Naive B cell (primary cell): ENCODE data around the gene KLKB1. TPM values are rescaled to one million over a fixed set of nuclear protein-coding genes. Genes with fewer than 3 reads are reported as not detected.

ENCODE experiments used
- ATAC-seq, 2 donors: fragments of 150-1000 bp; cut with Tn5 transposase; 2 replicates each; pipeline ENCODE4 v1.10.0; 2021; ENCODE audit warnings: low read depth in 2 of 2, mild to moderate bottlenecking in 2 of 2, moderate library complexity in 2 of 2
- DNase-seq: peaks from one replicate; pipeline ENCODE4 v3.0.0; 2022
- H3K27ac Mint-ChIP-seq, 6 donors: one replicate each; pipeline ENCODE4 v1.8.0; 2020 to 2022; ENCODE audit warnings: mild to moderate bottlenecking in 6 of 6, mixed read lengths in 6 of 6, moderate library complexity in 5 of 6, inconsistent platforms in 2 of 6
- H3K27me3 Mint-ChIP-seq, 3 donors: one replicate each; pipeline ENCODE4 v1.8.0; 2021 to 2022; ENCODE audit warnings: mixed read lengths in 3 of 3, mild to moderate bottlenecking in 1 of 3
- H3K36me3 Mint-ChIP-seq, 2 donors: one replicate each; pipeline ENCODE4 v1.8.0; 2020 to 2022; ENCODE audit warnings: mixed read lengths in 2 of 2, inconsistent platforms in 1 of 2, mild to moderate bottlenecking in 1 of 2
- H3K4me1 Mint-ChIP-seq, 3 donors: one replicate each; pipeline ENCODE4 v1.8.0; 2020 to 2022; ENCODE audit warnings: mixed read lengths in 3 of 3, inconsistent platforms in 1 of 3, mild to moderate bottlenecking in 1 of 3, moderate library complexity in 1 of 3
- H3K4me3 Mint-ChIP-seq, 8 donors: one replicate each; pipeline ENCODE4 v1.8.0; 2020 to 2022; ENCODE audit warnings: mild to moderate bottlenecking in 8 of 8, mixed read lengths in 8 of 8, moderate library complexity in 8 of 8, inconsistent platforms in 2 of 8
- H3K9me3 Mint-ChIP-seq, 7 donors: one replicate each; pipeline ENCODE4 v1.8.0; 2020 to 2022; ENCODE audit warnings: mixed read lengths in 7 of 7, mild to moderate bottlenecking in 5 of 7, inconsistent platforms in 2 of 7, moderate library complexity in 1 of 7
- polyA plus RNA-seq, 6 donors: library from polyadenylated mRNA; unstranded; fragments of 300-500 nt; fragmentation: Illumina TruSeq; gene quantifications; one replicate each; pipeline ENCODE4 v1.2.3, GENCODE V29; 2021; ENCODE audit warnings: low read depth in 6 of 6

Gene KLKB1
- polyA plus RNA-seq, 6 donors from 2014 or later: 1.00 TPM; not detected in 5

DNA sequence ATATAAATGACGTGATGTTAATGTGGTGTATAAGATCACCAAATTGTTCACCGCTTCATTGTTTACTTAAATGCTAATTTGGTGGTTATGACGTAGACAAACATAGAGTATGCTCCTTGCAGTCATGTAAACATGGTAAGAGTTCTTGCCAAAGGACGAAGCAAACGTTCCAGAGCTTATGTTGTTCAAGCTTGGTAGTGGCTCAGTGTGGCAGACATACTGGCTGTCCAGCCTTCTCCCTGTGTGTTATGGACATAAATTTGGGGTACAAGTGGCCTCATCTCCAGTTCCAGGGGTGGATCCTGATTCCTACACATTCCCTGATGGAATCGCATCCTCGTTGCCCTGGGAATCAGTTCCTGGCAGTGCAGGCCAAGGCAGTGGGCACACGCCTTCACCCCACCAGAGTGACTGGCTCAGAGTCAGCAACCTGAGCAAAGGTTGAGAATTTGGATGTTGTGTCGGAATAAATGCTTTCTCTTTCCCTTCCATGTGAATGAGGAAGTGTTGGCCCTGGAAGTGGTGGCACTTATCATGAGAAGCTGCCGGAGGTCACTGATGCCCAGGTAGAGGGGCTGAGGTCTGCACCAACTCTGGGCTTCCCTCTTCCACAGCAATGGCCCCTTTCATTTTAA is 64.1 kb downstream of the KLKB1 start:
- peaks cover 5 to 10% (median 8%) of the 10 kb centered on the region in 3 donors for H3K27me3 Mint-ChIP-seq
- no peak for ATAC-seq

DNA sequence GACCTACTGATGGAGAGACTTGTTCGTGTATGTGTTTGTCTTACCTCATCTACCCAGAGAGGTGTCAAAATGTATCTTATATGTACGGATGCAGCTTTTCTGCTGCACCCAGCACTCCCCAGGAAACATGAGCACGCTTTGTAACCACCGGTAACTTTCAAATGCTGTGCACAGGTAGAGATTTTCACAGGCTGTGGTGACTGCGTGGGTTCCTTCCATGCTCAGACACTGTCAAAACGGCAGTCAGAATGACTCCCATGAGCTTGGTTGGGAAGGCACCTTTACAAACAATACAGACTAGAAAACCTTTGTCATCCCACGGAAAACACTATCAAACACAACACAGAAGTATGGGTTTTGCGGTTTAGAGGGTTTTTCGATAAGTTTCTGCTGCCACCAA is 66.9 kb downstream of the KLKB1 start:
- peaks cover 3 to 7% (median 6%) of the 10 kb centered on the region in 3 donors for H3K4me1 Mint-ChIP-seq
- H3K27ac Mint-ChIP-seq: peak overlapping the region in 1 of 6 donors; percentile 44
- DNase-seq: no peak
- no peaks in the 10 kb centered on the region for H3K36me3 Mint-ChIP-seq
- peaks cover 0 to 5% (median 0%) of the 10 kb centered on the region in 7 donors for H3K9me3 Mint-ChIP-seq
- no peak overlapping the region for H3K4me3 Mint-ChIP-seq
- no peak for ATAC-seq
- H3K27me3 Mint-ChIP-seq: peaks cover 22 to 27% (median 24%) of the 10 kb centered on the region in 3 donors

More for the DNA sequence above, 64.1 kb downstream of the KLKB1 start:
- H3K36me3 Mint-ChIP-seq: no peaks in the 10 kb centered on the region
- H3K4me1 Mint-ChIP-seq: no peaks in the 10 kb centered on the region
- peaks cover 0 to 2% (median 0%) of the 10 kb centered on the region in 7 donors for H3K9me3 Mint-ChIP-seq
- H3K4me3 Mint-ChIP-seq: no peak overlapping the region
- DNase-seq: no peak
- peak overlapping the region in 1 of 6 donors; percentile 19 for H3K27ac Mint-ChIP-seq

DNA sequence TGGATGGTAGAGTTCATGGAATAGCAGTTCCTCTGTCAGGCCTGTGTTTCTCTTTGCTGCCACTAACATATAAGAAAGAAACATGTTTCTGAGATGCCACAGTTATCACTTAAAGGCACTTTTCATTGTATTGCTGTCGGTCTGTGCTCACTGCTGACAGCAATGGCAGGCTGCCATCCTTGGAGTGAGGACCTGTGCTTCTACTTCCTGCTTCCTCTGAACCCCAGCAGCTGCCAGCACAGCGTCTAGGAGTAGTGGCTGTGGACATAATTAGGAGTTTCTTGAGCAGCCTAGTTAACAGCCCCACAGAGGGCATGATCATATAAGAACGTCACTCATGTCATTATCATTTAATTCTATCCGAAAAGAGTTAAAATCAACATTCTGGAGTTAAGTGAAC is 69.2 kb downstream of the KLKB1 start:
- no peak overlapping the region for H3K4me3 Mint-ChIP-seq
- ATAC-seq (no peak), DNase-seq (no peak)
- peaks cover 33 to 38% (median 36%) of the 10 kb centered on the region in 3 donors for H3K27me3 Mint-ChIP-seq
- no peaks in the 10 kb centered on the region for H3K36me3 Mint-ChIP-seq
- H3K4me1 Mint-ChIP-seq: peaks cover 3 to 7% (median 6%) of the 10 kb centered on the region in 3 donors
- no peak overlapping the region for H3K27ac Mint-ChIP-seq
- H3K9me3 Mint-ChIP-seq: peaks cover 0 to 5% (median 0%) of the 10 kb centered on the region in 7 donors

DNA sequence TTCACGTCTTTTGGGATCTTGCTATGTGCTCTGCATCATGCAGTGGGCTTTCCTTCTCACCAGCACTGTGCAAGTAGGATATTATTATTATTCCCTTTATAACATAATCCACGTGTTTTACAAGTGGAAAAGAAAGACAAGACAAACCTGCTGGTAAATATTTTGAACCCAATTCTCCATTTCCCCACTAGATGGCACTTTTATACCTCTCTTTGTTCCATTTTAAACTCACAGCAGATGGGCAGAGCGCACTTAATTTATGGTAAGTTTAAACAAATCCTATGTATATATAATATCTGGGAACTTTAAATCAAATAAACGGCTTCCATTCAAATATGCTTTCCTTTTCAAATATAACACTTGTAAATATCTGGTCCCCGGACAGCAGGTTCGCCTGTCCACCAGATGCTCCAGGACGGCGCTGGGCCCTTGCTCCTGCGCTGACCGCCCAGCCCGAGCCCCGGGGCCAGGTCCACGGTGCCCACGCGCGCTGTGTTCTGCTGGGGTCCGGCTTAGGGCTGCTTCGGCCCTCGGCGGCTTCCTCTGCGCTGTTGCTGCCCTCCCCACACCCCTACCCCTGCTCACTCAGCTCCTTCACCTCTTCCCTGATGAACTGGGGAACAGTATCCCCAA is 69.8 kb downstream of the KLKB1 start:
- no peak for ATAC-seq
- peaks cover 0 to 5% (median 0%) of the 10 kb centered on the region in 7 donors for H3K9me3 Mint-ChIP-seq
- H3K36me3 Mint-ChIP-seq: no peaks in the 10 kb centered on the region
- peaks cover 33 to 38% (median 36%) of the 10 kb centered on the region in 3 donors for H3K27me3 Mint-ChIP-seq
- no peak for DNase-seq
- peaks cover 3 to 7% (median 6%) of the 10 kb centered on the region in 3 donors for H3K4me1 Mint-ChIP-seq
- no peak overlapping the region for H3K4me3 Mint-ChIP-seq
- no peak overlapping the region for H3K27ac Mint-ChIP-seq

DNA sequence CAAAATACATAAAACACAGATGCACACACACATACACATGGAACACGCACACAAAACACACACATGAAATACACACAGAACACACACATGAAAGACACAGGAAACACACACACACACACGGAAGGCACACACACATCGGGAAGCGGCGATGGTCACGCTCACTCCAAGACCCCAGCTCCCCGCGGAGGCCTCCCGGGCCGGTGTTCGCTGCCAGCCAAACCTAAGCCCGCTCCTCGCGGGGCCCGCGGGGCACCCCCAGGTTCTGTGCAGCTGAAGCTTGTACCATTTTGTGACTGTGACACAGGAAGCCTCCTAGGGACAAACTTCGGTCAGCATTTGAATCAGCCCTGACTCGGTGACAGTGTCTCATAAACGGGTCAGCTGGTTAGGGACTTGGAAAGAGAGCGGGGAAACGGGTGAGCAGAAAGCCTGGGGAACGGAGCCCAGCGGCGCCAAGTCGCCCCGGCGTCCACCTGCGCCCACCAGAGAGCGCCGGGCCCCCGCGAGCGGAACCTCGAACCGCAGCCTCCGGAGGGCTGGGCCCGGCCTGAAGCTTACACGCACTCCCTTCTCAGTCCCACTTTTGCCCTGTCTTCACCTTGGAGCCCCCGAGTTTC is 70.8 kb downstream of the KLKB1 start:
- peaks cover 3 to 7% (median 6%) of the 10 kb centered on the region in 3 donors for H3K4me1 Mint-ChIP-seq
- H3K4me3 Mint-ChIP-seq: no peak overlapping the region
- DNase-seq: no peak
- ATAC-seq: no peak
- no peak overlapping the region for H3K27ac Mint-ChIP-seq
- peaks cover 36 to 38% (median 38%) of the 10 kb centered on the region in 3 donors for H3K27me3 Mint-ChIP-seq
- no peaks in the 10 kb centered on the region for H3K36me3 Mint-ChIP-seq
- H3K9me3 Mint-ChIP-seq: peaks cover 0 to 5% (median 0%) of the 10 kb centered on the region in 7 donors

DNA sequence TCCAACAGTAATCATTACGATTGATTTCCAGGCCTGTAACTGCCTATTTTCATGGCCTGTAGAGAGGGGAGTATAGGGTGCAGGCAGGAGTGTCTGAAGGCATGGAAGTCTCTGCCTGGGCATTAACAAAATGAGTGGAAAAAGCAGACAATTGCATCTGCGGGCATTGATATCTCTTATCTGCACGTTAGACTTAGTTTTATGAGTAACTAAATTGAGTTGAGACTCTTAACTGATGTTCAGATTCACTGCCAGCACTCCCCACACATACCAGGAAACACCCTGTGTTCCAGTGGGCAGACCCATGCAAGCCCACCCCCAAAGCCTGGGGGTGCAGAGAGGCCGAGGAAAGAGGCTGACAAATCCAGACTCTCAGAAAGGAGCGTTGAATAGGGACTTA is 72.0 kb downstream of the KLKB1 start:
- no peaks in the 10 kb centered on the region for H3K36me3 Mint-ChIP-seq
- H3K27me3 Mint-ChIP-seq: peaks cover 31 to 40% (median 32%) of the 10 kb centered on the region in 3 donors
- H3K4me3 Mint-ChIP-seq: no peak overlapping the region
- H3K27ac Mint-ChIP-seq: no peak overlapping the region
- H3K4me1 Mint-ChIP-seq: peaks cover 3 to 7% (median 6%) of the 10 kb centered on the region in 3 donors
- DNase-seq: no peak
- no peak for ATAC-seq
- H3K9me3 Mint-ChIP-seq: peaks cover 0 to 5% (median 0%) of the 10 kb centered on the region in 7 donors

DNA sequence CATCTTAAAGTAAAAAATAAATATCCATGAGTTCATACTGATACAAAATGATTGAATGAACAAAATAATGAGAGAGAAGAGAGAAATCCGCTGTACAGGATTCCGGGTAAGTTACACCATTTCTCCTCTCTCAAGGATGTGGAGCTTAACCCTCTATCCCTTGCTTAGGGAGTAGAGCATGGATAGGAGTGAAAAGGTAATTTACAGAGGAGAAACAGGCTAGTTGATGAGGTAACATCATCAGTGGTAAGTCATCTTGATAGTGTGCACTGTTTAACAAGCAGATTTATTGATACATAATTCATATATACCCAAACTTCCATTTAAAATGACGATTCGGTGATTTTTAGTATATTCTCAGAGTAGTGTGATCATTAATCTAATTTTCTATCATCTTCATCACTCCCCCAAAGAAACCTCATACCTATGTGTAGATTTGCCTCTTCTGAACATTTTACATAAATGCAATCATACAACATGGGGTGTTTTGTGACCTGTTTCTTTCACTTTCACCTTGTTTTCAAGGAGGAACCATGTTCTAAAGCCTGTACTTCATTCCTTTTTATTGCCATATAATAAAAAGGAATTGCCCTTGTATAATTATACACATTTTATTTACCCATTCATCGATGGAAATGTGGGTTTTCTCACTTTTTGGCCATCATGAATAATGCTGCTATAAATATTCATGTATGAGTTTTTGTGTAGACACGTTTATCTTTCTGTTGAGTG is 73.5 kb downstream of the KLKB1 start:
- peaks cover 38 to 52% (median 40%) of the 10 kb centered on the region in 3 donors for H3K27me3 Mint-ChIP-seq
- H3K9me3 Mint-ChIP-seq: peaks cover 0 to 5% (median 0%) of the 10 kb centered on the region in 7 donors

DNA sequence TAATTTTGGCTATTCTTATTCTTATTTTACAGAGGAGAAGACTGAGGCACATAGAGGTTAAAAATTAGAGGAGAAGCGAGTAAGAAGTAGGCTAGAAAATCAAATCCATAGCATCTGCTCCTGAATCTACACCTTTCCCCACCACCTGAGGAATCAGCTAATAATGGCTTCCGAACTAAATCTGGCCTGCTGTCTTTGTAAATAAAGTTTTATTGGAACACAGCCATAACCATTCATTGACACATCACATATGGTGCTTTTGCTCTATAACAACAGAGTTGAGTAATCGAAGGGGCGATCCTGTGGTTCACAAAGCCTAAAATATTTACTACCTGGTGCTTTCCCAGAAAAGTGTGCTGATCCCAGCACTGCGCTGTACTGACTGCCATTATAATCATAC is 76.9 kb downstream of the KLKB1 start:
- no peaks in the 10 kb centered on the region for H3K36me3 Mint-ChIP-seq
- H3K27me3 Mint-ChIP-seq: peaks cover 28 to 34% (median 33%) of the 10 kb centered on the region in 3 donors
- no peaks in the 10 kb centered on the region for H3K4me1 Mint-ChIP-seq
- DNase-seq (no peak), ATAC-seq (no peak)
- H3K27ac Mint-ChIP-seq: no peak overlapping the region
- peaks cover 0 to 2% (median 0%) of the 10 kb centered on the region in 7 donors for H3K9me3 Mint-ChIP-seq
- no peak overlapping the region for H3K4me3 Mint-ChIP-seq

More for the DNA sequence above, 73.5 kb downstream of the KLKB1 start:
- no peak overlapping the region for H3K4me3 Mint-ChIP-seq
- no peak for ATAC-seq
- H3K36me3 Mint-ChIP-seq: no peaks in the 10 kb centered on the region
- H3K4me1 Mint-ChIP-seq: peaks cover 3 to 7% (median 6%) of the 10 kb centered on the region in 3 donors
- no peak overlapping the region for H3K27ac Mint-ChIP-seq
- DNase-seq: no peak

DNA sequence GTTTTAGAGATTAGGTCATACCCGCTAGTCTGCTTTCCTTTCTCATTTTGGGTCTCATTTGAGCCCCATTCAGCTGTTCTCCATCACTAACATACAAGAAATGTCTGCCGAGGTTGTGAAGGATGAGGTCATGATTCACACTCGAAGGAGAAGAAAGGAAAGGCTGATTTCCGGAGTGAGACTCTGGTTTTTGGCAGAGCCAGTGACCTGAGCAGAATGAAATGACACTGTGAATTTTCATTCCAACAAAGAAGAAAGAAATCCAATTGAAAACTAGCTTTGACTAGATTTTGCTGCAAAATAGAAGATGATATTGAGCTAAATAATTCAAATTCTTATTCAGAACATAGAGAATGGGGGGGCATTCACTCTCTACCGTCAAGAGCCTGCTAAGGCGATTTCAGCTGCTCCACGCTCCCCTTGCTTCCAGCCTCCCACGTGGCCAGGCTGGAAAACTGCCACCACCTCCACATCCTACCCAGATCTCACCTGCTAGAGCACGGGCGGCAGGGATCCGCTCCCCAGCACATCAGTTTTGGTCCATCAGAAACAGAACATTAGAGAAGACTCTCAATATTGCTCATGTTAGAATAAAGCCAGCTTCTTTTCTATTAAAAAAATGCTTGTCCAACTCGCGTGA is 77.7 kb downstream of the KLKB1 start:
- H3K4me3 Mint-ChIP-seq: no peak overlapping the region
- no peak for DNase-seq
- H3K27me3 Mint-ChIP-seq: peaks cover 26% of the 10 kb centered on the region in 3 donors
- peaks cover 0 to 2% (median 0%) of the 10 kb centered on the region in 7 donors for H3K9me3 Mint-ChIP-seq
- no peaks in the 10 kb centered on the region for H3K4me1 Mint-ChIP-seq
- no peaks in the 10 kb centered on the region for H3K36me3 Mint-ChIP-seq
- no peak overlapping the region for H3K27ac Mint-ChIP-seq
- ATAC-seq: no peak

DNA sequence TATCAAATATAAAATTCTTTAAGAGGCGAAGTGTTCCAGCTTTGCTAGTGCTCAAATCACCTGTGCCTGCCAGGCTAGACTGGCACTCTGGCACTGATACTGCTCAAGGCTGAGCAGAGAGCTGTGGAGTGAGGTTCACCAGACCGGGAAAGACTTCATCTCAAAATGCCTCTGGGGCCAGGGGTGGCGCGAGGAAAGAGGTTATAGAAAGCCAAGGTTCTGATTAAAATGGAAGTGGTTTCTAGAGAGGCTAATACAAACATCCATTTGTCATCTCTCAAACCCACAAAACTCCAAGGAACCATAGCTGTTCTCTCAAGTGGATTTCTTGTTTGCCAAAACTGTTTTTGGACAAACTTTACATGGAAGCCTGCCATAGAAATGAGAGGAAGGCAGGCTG is 80.2 kb downstream of the KLKB1 start:
- no peak overlapping the region for H3K4me3 Mint-ChIP-seq
- no peak for DNase-seq
- no peaks in the 10 kb centered on the region for H3K36me3 Mint-ChIP-seq
- peaks cover 14 to 29% (median 24%) of the 10 kb centered on the region in 3 donors for H3K27me3 Mint-ChIP-seq
- no peaks in the 10 kb centered on the region for H3K4me1 Mint-ChIP-seq
- H3K27ac Mint-ChIP-seq: no peak overlapping the region
- ATAC-seq: no peak
- peaks cover 0 to 2% (median 0%) of the 10 kb centered on the region in 7 donors for H3K9me3 Mint-ChIP-seq

DNA sequence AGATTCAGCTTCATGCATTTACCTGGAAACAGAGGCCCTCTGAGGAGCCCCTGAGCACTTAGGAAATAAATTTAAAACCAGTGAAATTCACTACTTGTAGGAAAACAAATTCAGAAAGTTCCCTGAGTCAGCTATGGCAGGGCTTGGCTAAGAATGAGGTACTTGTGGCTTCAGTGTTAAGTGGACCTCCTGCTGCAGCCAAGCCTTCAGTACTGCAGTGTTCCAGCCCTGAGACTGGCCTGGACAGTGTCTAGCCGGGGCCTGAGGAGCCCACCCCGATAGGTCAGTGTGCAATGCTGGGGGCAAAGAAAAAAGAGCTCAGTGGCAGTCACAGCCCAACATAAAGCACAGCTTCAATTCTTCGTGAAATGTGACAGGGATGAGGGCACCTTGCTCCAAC is 80.6 kb downstream of the KLKB1 start:
- peaks cover 14 to 26% (median 24%) of the 10 kb centered on the region in 3 donors for H3K27me3 Mint-ChIP-seq
- H3K4me1 Mint-ChIP-seq: no peaks in the 10 kb centered on the region
- H3K4me3 Mint-ChIP-seq: no peak overlapping the region
- DNase-seq (no peak), ATAC-seq (no peak)
- H3K36me3 Mint-ChIP-seq: no peaks in the 10 kb centered on the region
- peaks cover 0 to 2% (median 0%) of the 10 kb centered on the region in 7 donors for H3K9me3 Mint-ChIP-seq
- no peak overlapping the region for H3K27ac Mint-ChIP-seq
